Sigmoid colon (tissue), 7 donors: ENCODE data around the gene UQCC2. TPM values are rescaled to one million over a fixed set of nuclear protein-coding genes. Genes with fewer than 3 reads are reported as not detected.
A peak's percentile ranks its signal among the peaks of the same experiment; 100 is the strongest.

Experiments
- DNase-seq: peaks from one replicate; pipeline ENCODE4 v3.0.0-alpha.2; 2019
- H3K27ac ChIP-seq, 4 donors: fragments of 200-600 bp; sonication (generic); one replicate each; pipeline ENCODE4 v1.5.1; 2016 to 2019; ENCODE audit warnings: mild to moderate bottlenecking in 1 of 4
- H3K27me3 ChIP-seq, 3 donors: fragments of 200-600 bp; sonication (generic); one replicate each; pipeline ENCODE4 v1.5.1; 2019; ENCODE audit warnings: mild to moderate bottlenecking in 1 of 3
- H3K36me3 ChIP-seq, 4 donors: fragments of 200-600 bp; sonication (generic); one replicate each; pipeline ENCODE4 v1.5.1; 2016 to 2019
- H3K4me1 ChIP-seq, 4 donors: fragments of 200-600 bp; sonication (generic); one replicate each; pipeline ENCODE4 v1.5.1; 2017 to 2019
- H3K4me3 ChIP-seq, 4 donors: fragments of 200-600 bp; sonication (generic); one replicate each; pipeline ENCODE4 v1.5.1; 2017 to 2019; ENCODE audit warnings: mild to moderate bottlenecking in 2 of 4, moderate library complexity in 1 of 4
- H3K9me3 ChIP-seq, 4 donors: fragments of 200-600 bp in 3 of 4; sonication (generic) in 3 of 4; one replicate each; pipeline versions ENCODE4 v1.5.1 to v1.6.1; 2013 to 2019
- CTCF ChIP-seq, 4 experiments: fragments of 450-650 bp in 3 of 4; fragments of 200-600 bp in 1 of 4; IDR thresholded peaks; one replicate each; pipeline ENCODE4 v1.5.1; 2016 to 2019; ENCODE audit warnings: antibody characterized with exemption in 4 of 4, mild to moderate bottlenecking in 3 of 4, moderate library complexity in 2 of 4
- EP300 ChIP-seq, 4 donors: sonication (generic); formaldehyde crosslinking; IDR thresholded peaks; one replicate each; pipeline ENCODE4 v1.6.1; 2017; ENCODE audit warnings: antibody characterized with exemption in 4 of 4
- POLR2A ChIP-seq, 2 donors: fragments of 450-650 bp; IDR thresholded peaks; one replicate each; pipeline ENCODE4 v1.6.1; 2016; ENCODE audit warnings: antibody characterized with exemption in 2 of 2, mild to moderate bottlenecking in 2 of 2, moderate library complexity in 2 of 2
- POLR2AphosphoS5 ChIP-seq, 4 donors: sonication (generic); formaldehyde crosslinking; IDR thresholded peaks; one replicate each; pipeline ENCODE4 v1.6.1; 2017; ENCODE audit warnings: antibody characterized with exemption in 4 of 4
- WGBS, 2 donors: extraction: QIAGEN DNeasy Blood & Tissue Kit; methylation state at CpG; one replicate each; pipeline ENCODE4 v1.1.7; 2013; 5-methylcytosine and 5-hydroxymethylcytosine counted together
- intact Hi-C: fragments of 100-400 bp; cut with DNase I; formaldehyde crosslinking; loops from one replicate; pipeline ENCODE4 v1.15.1; 2023
- polyA plus RNA-seq, 3 donors: library from polyadenylated mRNA; stranded (reverse); fragments of 200-250 nt; gene quantifications; one replicate each; pipeline ENCODE4 v1.2.3, GENCODE V29; 2013
- total RNA-seq, 4 donors: library from RNA; depleted of rRNA; stranded (reverse); fragments of >200 nt; gene quantifications; one replicate each; pipeline ENCODE4 v1.1.0, GENCODE V29; 2016
- donor health status: healthy with polysubstance abuse.
- donor health status: Bipolar disorder and iron deficiency.
- donor health status: healthy.

Gene UQCC2
- total and polyA plus RNA-seq, 7 donors, result 9.5 to 90.9 (median 34.9) TPM

- peaks cover 0 to 8% (median 0%) of the 10 kb centered on the region in 4 donors for H3K36me3 ChIP-seq
- no peak for DNase-seq
- intact Hi-C loops, result no loop called here
- no peak for TF ChIP-seq EP300 (IDR thresholded peaks at IDR 0.05)
- TF ChIP-seq CTCF (IDR thresholded peaks at IDR 0.05), result peak in 3 of 4 experiments; percentile 6 to 38 (median 31)
- peak in 2 of 4 donors; percentile 16 to 17 for TF ChIP-seq POLR2AphosphoS5 (IDR thresholded peaks at IDR 0.05)
- no peak for TF ChIP-seq POLR2A (IDR thresholded peaks at IDR 0.05)
- no peak overlapping the region for H3K27ac ChIP-seq
- H3K27me3 ChIP-seq, result peaks cover 0 to 5% (median 0%) of the 10 kb centered on the region in 3 donors
- H3K4me1 ChIP-seq, result peaks cover 0 to 5% (median 0%) of the 10 kb centered on the region in 4 donors
- no peaks in the 10 kb centered on the region for H3K9me3 ChIP-seq
- 64 to 77% methylated on average over 5 of the region's 5 CpGs for WGBS, 2 donors
- H3K4me3 ChIP-seq, result no peak overlapping the region
Measured at GRCh38 chr6:33672808-33673207, 38.7 kb downstream of the UQCC2 start.

- intact Hi-C loops, result no loop called here
- Histone ChIP-seq H3K4me1 (peaks cover 0 to 5% (median 0%) of the 10 kb centered on the region in 4 donors), H3K27ac (no peak overlapping the region), H3K9me3 (no peaks in the 10 kb centered on the region), H3K36me3 (peaks cover 0 to 10% (median 0%) of the 10 kb centered on the region in 4 donors), H3K27me3 (peaks cover 0 to 5% (median 0%) of the 10 kb centered on the region in 3 donors), H3K4me3 (no peak overlapping the region)
- 94 to 96% methylated on average over 3 of the region's 3 CpGs for WGBS, 2 donors
- no peak for DNase-seq
- TF ChIP-seq CTCF (IDR thresholded peaks at IDR 0.05) (no peak), POLR2AphosphoS5 (IDR thresholded peaks at IDR 0.05) (no peak), POLR2A (IDR thresholded peaks at IDR 0.05) (no peak), EP300 (IDR thresholded peaks at IDR 0.05) (no peak)
Measured at GRCh38 chr6:33671744-33672072, 39.8 kb downstream of the UQCC2 start.

GRCh38 chr6:33670971-33671743, 40.3 kb downstream of the UQCC2 start:
- no peak for DNase-seq
- Histone ChIP-seq H3K9me3 (no peaks in the 10 kb centered on the region), H3K4me1 (peaks cover 0 to 5% (median 0%) of the 10 kb centered on the region in 4 donors), H3K4me3 (no peak overlapping the region), H3K36me3 (peaks cover 0 to 10% (median 0%) of the 10 kb centered on the region in 4 donors), H3K27ac (no peak overlapping the region), H3K27me3 (peaks cover 0 to 5% (median 0%) of the 10 kb centered on the region in 3 donors)
- TF ChIP-seq POLR2AphosphoS5 (IDR thresholded peaks at IDR 0.05), result no peak
- TF ChIP-seq POLR2A (IDR thresholded peaks at IDR 0.05), result no peak
- TF ChIP-seq CTCF (IDR thresholded peaks at IDR 0.05), result no peak
- no peak for TF ChIP-seq EP300 (IDR thresholded peaks at IDR 0.05)
- WGBS, 2 donors, result 85 to 89% methylated on average over 30 of the region's 30 CpGs
- intact Hi-C loops, result no loop called here

GRCh38 chr6:33670086-33670660, 41.3 kb downstream of the UQCC2 start:
- peaks cover 0 to 5% (median 0%) of the 10 kb centered on the region in 3 donors for H3K27me3 ChIP-seq
- no peak for TF ChIP-seq POLR2AphosphoS5 (IDR thresholded peaks at IDR 0.05)
- no peak for TF ChIP-seq POLR2A (IDR thresholded peaks at IDR 0.05)
- no peak overlapping the region for H3K4me3 ChIP-seq
- no peak for DNase-seq
- intact Hi-C loops, result no loop called here
- peaks cover 0 to 5% (median 0%) of the 10 kb centered on the region in 4 donors for H3K4me1 ChIP-seq
- 91 to 96% methylated on average over 21 of the region's 21 CpGs for WGBS, 2 donors
- peaks cover 0 to 5% (median 0%) of the 10 kb centered on the region in 4 donors for H3K36me3 ChIP-seq
- H3K27ac ChIP-seq, result no peak overlapping the region
- no peaks in the 10 kb centered on the region for H3K9me3 ChIP-seq

GRCh38 chr6:33668914-33669313, 42.6 kb downstream of the UQCC2 start:
- no peak overlapping the region for H3K4me3 ChIP-seq
- peaks cover 0 to 5% (median 0%) of the 10 kb centered on the region in 4 donors for H3K36me3 ChIP-seq
- intact Hi-C loops, result no loop called here
- H3K27ac ChIP-seq, result no peak overlapping the region
- DNase-seq, result no peak
- peaks cover 0 to 5% (median 0%) of the 10 kb centered on the region in 4 donors for H3K4me1 ChIP-seq
- TF ChIP-seq CTCF (IDR thresholded peaks at IDR 0.05) (no peak), POLR2A (IDR thresholded peaks at IDR 0.05) (no peak), POLR2AphosphoS5 (IDR thresholded peaks at IDR 0.05) (no peak), EP300 (IDR thresholded peaks at IDR 0.05) (no peak)
- 23 to 57% methylated on average over 17 of the region's 17 CpGs for WGBS, 2 donors
- H3K27me3 ChIP-seq, result peaks cover 0 to 5% (median 0%) of the 10 kb centered on the region in 3 donors
- H3K9me3 ChIP-seq, result no peaks in the 10 kb centered on the region
